CD14-positive monocyte (primary cell): ENCODE measurements around the gene RNF135. TPM values are rescaled to one million over a fixed set of nuclear protein-coding genes. Genes with fewer than 3 reads are reported as not detected.

Experiments used
- DNase-seq, 3 donors: peaks; one replicate each; pipeline ENCODE4 v3.0.0-alpha.2; 2011 to 2022
- H2AFZ ChIP-seq: 2 replicates; pipeline ENCODE4 v1.6.0; 2012; ENCODE audit warnings: mild to moderate bottlenecking, low read depth, low read length, inconsistent platforms; ENCODE audit not compliant: insufficient read depth, poor library complexity, severe bottlenecking
- H3K27ac ChIP-seq, 2 donors: 1 replicate in 1 of 2; 2 replicates in 1 of 2; pipeline ENCODE4 v1.5.1; 2012 to 2013; ENCODE audit warnings: low read length in 2 of 2, control low read depth in 1 of 2, inconsistent platforms in 1 of 2, low read depth in 1 of 2, mild to moderate bottlenecking in 1 of 2
- H3K27me3 ChIP-seq, 2 donors: one replicate each; pipeline versions ENCODE4 v1.6.0 to v1.6.1; 2011 to 2013; ENCODE audit warnings: low read length in 2 of 2; ENCODE audit not compliant: control insufficient read depth in 2 of 2, insufficient read depth in 2 of 2
- H3K36me3 ChIP-seq, 2 donors: replicated peaks in 1 of 2; 1 replicate in 1 of 2; 2 replicates in 1 of 2; pipeline versions ENCODE4 v1.5.1 to v1.6.1; 2012 to 2013; ENCODE audit warnings: low read length in 2 of 2, control low read depth in 1 of 2, inconsistent platforms in 1 of 2, mild to moderate bottlenecking in 1 of 2; ENCODE audit not compliant: insufficient read depth in 2 of 2, control insufficient read depth in 1 of 2
- H3K4me1 ChIP-seq, 2 donors: 1 replicate in 1 of 2; 2 replicates in 1 of 2; pipeline versions ENCODE4 v1.5.1 to v1.6.1; 2012 to 2013; ENCODE audit warnings: low read length in 2 of 2, control low read depth in 1 of 2, inconsistent platforms in 1 of 2, mild to moderate bottlenecking in 1 of 2, moderate library complexity in 1 of 2; ENCODE audit not compliant: insufficient read depth in 2 of 2, control insufficient read depth in 1 of 2
- H3K4me2 ChIP-seq: replicated peaks from 2 replicates; pipeline ENCODE3; 2012; ENCODE audit warnings: low read length, moderate library complexity, mild to moderate bottlenecking; ENCODE audit not compliant: poor library complexity, severe bottlenecking; ENCODE audit errors: extremely low read depth
- H3K4me3 ChIP-seq, 3 experiments: fragments of 200-600 bp in 1 of 3; sonication (generic) in 1 of 3; replicated peaks in 1 of 3; 1 replicate in 2 of 3; 2 replicates in 1 of 3; pipeline ENCODE4 v1.5.1; 2011 to 2013; ENCODE audit warnings: low read length in 3 of 3, mild to moderate bottlenecking in 3 of 3, control low read depth in 2 of 3, low read depth in 2 of 3, inconsistent platforms in 1 of 3, moderate library complexity in 1 of 3
- H3K79me2 ChIP-seq: 2 replicates; pipeline ENCODE4 v1.6.0; 2012; ENCODE audit warnings: mild to moderate bottlenecking, control low read depth, inconsistent platforms, low read length, moderate library complexity; ENCODE audit not compliant: insufficient read depth
- H3K9ac ChIP-seq: 2 replicates; pipeline ENCODE4 v1.6.0; 2017; ENCODE audit warnings: low read length, mild to moderate bottlenecking; ENCODE audit not compliant: insufficient read depth, poor library complexity, severe bottlenecking
- H3K9me3 ChIP-seq, 2 donors: replicated peaks in 1 of 2; 1 replicate in 1 of 2; 2 replicates in 1 of 2; pipeline versions ENCODE4 v1.5.1 to v1.6.1; 2012 to 2013; ENCODE audit warnings: low read length in 2 of 2, control low read depth in 1 of 2; ENCODE audit not compliant: control insufficient read depth in 1 of 2, insufficient read depth in 1 of 2
- H4K20me1 ChIP-seq: 2 replicates; pipeline ENCODE4 v1.6.0; 2012; ENCODE audit warnings: mild to moderate bottlenecking, low read length, control low read depth, moderate library complexity; ENCODE audit not compliant: insufficient read depth
- H3K27ac Mint-ChIP-seq, 7 donors: one replicate each; pipeline ENCODE4 v1.8.0; 2020; ENCODE audit warnings: mild to moderate bottlenecking in 7 of 7, mixed read lengths in 7 of 7, moderate library complexity in 6 of 7, inconsistent platforms in 2 of 7
- H3K27me3 Mint-ChIP-seq, 3 donors: one replicate each; pipeline ENCODE4 v1.8.0; 2021 to 2022; ENCODE audit warnings: low read depth in 3 of 3, mild to moderate bottlenecking in 3 of 3, mixed read lengths in 3 of 3, moderate library complexity in 3 of 3, inconsistent platforms in 1 of 3
- H3K36me3 Mint-ChIP-seq, 2 donors: one replicate each; pipeline ENCODE4 v1.8.0; 2020; ENCODE audit warnings: mixed read lengths in 2 of 2, inconsistent platforms in 1 of 2, mild to moderate bottlenecking in 1 of 2
- H3K4me1 Mint-ChIP-seq: one replicate; pipeline ENCODE4 v1.8.0; 2020; ENCODE audit warnings: mild to moderate bottlenecking, mixed read lengths
- H3K4me3 Mint-ChIP-seq, 2 donors: one replicate each; pipeline ENCODE4 v1.8.0; 2020; ENCODE audit warnings: mild to moderate bottlenecking in 2 of 2, mixed read lengths in 2 of 2, moderate library complexity in 1 of 2
- H3K9me3 Mint-ChIP-seq, 7 donors: one replicate each; pipeline ENCODE4 v1.8.0; 2020 to 2022; ENCODE audit warnings: mixed read lengths in 7 of 7, mild to moderate bottlenecking in 6 of 7, moderate library complexity in 6 of 7, inconsistent platforms in 2 of 7
- WGBS: methylation state at CpG from one replicate; pipeline ENCODE4 v1.1.5; 2013; ENCODE audit warnings: missing lambda C conversion rate; ENCODE audit not compliant: insufficient coverage; 5-methylcytosine and 5-hydroxymethylcytosine counted together
- intact Hi-C, 2 donors: fragments of 100-400 bp; cut with micrococcal nuclease; formaldehyde crosslinking; loops; one replicate each; pipeline versions ENCODE4 v1.15.0 to v1.15.1; 2023
- polyA plus RNA-seq, 3 donors: library from polyadenylated mRNA; depleted of rRNA in 1 of 3; unstranded in 2 of 3; stranded (reverse) in 1 of 3; fragments of 300-500 nt in 2 of 3; fragments of >200 nt in 1 of 3; fragmentation: Illumina TruSeq in 2 of 3; gene quantifications; 1 replicate in 2 of 3; 2 replicates in 1 of 3; pipeline ENCODE4 v1.2.3, GENCODE V29; 2012 to 2021
- TF ChIP-seq, protein P1 (sequence below): fragments of 200-600 bp; IDR thresholded peaks from one replicate; pipeline ENCODE4 v1.8.0; 2022; ENCODE audit warnings: antibody characterized with exemption, mild to moderate bottlenecking

The RNF135 gene
- polyA plus RNA-seq, 3 donors: 51.4 to 74.8 (median 66.6) TPM

DNA sequence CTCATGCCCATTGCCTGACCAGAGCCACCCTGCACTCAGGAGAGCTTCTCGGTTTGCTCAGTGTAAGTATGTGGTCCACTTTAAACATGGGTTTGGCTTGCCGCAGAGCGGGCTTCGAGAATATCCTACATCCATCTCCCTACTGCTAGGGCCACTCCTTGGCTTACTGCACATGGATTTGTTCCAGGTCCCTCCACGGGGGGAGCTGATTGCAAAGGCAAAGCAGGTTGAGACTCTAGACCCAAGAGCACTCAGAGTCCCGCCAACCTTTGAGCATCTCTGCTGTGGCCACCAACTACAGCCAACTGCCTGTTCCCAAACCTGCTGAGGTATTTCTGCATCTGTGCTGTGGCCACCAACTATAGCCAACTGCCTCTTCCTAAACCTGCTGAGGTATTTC is 26.4 kb downstream of the RNF135 start:
- Histone ChIP-seq H3K4me2 (no peak overlapping the region), H3K27ac (no peak overlapping the region), H3K79me2 (peaks cover 3% of the 10 kb centered on the region), H3K4me1 (no peaks in the 10 kb centered on the region), H3K9me3 (no peaks in the 10 kb centered on the region), H3K9ac (no peak overlapping the region), H3K36me3 (peaks cover 86 to 98% of the 10 kb centered on the region in 2 donors), H4K20me1 (peaks cover 31% of the 10 kb centered on the region), H3K27me3 (no peaks in the 10 kb centered on the region), H2AFZ (no peak overlapping the region), H3K4me3 (no peak overlapping the region)
- TF ChIP-seq, protein P1, sequence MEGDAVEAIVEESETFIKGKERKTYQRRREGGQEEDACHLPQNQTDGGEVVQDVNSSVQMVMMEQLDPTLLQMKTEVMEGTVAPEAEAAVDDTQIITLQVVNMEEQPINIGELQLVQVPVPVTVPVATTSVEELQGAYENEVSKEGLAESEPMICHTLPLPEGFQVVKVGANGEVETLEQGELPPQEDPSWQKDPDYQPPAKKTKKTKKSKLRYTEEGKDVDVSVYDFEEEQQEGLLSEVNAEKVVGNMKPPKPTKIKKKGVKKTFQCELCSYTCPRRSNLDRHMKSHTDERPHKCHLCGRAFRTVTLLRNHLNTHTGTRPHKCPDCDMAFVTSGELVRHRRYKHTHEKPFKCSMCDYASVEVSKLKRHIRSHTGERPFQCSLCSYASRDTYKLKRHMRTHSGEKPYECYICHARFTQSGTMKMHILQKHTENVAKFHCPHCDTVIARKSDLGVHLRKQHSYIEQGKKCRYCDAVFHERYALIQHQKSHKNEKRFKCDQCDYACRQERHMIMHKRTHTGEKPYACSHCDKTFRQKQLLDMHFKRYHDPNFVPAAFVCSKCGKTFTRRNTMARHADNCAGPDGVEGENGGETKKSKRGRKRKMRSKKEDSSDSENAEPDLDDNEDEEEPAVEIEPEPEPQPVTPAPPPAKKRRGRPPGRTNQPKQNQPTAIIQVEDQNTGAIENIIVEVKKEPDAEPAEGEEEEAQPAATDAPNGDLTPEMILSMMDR: no peak
- intact Hi-C loops: no loop called here
- whole genome bisulfite sequencing: 98% methylated on average over 6 of the region's 6 CpGs
- no peak overlapping the region for H3K4me3 Mint-ChIP-seq
- H3K27me3 Mint-ChIP-seq: no peaks in the 10 kb centered on the region
- H3K9me3 Mint-ChIP-seq: no peaks in the 10 kb centered on the region
- DNase-seq: no peak
- H3K27ac Mint-ChIP-seq: peak overlapping the region in 2 of 7 donors; percentile 61 to 72
- H3K36me3 Mint-ChIP-seq: peaks cover 68 to 92% of the 10 kb centered on the region in 2 donors
- no peaks in the 10 kb centered on the region for H3K4me1 Mint-ChIP-seq

DNA sequence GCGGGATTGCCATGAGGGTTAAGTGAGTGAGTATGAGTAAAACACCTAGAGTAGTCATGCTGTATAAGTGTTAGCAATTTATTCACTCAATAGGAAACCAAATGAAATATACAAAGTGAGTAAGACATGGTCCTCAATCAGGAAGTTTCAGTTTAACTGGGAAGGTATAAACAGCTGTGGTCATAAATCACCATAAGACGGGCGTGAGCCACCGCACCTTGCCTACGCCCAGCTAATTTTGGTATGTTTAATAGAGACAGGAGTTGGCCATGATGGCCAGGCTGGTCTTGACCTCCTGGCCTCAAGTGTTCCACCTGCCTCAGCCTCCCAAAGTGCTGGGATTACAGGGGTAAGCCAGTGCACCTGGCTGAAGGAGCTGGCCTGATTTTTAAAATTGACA is 27.0 kb downstream of the RNF135 start:
- no peak overlapping the region for H3K4me3 ChIP-seq
- WGBS: 90% methylated on average over 2 of the region's 5 CpGs
- H3K36me3 Mint-ChIP-seq: peaks cover 67 to 93% of the 10 kb centered on the region in 2 donors
- no peak for DNase-seq
- intact Hi-C loops: no loop called here
- no peak overlapping the region for H3K9ac ChIP-seq
- H3K4me3 Mint-ChIP-seq: no peak overlapping the region
- H3K27me3 Mint-ChIP-seq: no peaks in the 10 kb centered on the region
- H2AFZ ChIP-seq: no peak overlapping the region
- no peaks in the 10 kb centered on the region for H3K79me2 ChIP-seq
- H3K27ac Mint-ChIP-seq: peak overlapping the region in 2 of 7 donors; percentile 61 to 72
- no peaks in the 10 kb centered on the region for H3K9me3 ChIP-seq
- TF ChIP-seq, protein P1: no peak
- H3K27me3 ChIP-seq: no peaks in the 10 kb centered on the region
- H3K4me1 Mint-ChIP-seq: no peaks in the 10 kb centered on the region
- H3K27ac ChIP-seq: no peak overlapping the region
- H3K36me3 ChIP-seq: peaks cover 84 to 98% of the 10 kb centered on the region in 2 donors
- no peaks in the 10 kb centered on the region for H3K9me3 Mint-ChIP-seq
- H4K20me1 ChIP-seq: peaks cover 26% of the 10 kb centered on the region
- no peaks in the 10 kb centered on the region for H3K4me1 ChIP-seq
- H3K4me2 ChIP-seq: no peak overlapping the region
